HG02981 (cell line): ENCODE data around the gene MARCO.
"Not testable (repeated sequence)": the region's sequence is repeated elsewhere in the genome, so short reads cannot be mapped to it uniquely, and the experiment has no call there.

ENCODE experiments used
- ATAC-seq: cut with Tn5 transposase; IDR thresholded peaks from one replicate; pipeline ENCODE4 v1.9.1; 2021; ENCODE audit warnings: mild to moderate bottlenecking, moderate library complexity; ENCODE audit not compliant: unreplicated experiment

Gene MARCO

DNA sequence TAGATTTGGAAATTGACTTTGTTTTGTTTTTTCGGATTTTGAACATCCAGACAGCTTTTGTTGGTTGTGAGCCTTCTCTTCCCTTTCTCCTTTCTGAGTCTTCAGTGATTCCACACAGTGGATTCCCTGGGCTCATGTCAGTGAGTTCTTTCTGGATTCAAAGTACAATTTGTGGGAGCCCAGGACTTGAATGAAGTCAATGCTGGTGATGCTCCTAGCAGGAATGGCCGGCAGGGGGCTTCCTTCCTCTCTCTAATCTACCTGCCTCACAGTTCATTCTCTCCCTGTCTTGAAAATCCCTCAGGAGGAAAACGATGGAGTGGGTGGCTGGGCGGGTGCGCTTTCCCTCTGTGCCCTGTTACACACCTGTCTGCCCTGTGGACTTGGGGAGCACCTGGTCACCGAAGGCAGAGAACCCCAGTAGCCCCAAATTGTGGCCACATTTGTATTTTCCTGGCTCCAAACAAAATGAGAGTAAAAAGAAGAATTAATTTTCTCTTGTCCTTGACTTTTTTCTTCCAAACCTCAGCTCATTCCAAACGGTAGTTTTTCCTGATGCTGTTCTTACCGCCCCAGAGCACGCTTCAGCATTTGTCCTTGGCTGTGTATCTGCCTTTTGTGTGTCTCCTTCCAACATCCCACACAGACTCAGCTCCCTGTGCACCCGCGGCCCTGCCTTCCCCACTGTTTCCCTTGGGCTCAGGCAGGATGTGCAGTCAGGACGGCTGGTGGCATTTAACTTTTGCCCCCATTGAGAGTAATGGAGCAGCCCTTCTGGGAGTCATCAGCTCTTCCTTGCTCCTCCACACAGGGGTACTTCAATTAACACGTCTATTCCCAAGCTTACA, 86.6 kb downstream of the MARCO start:
- no peak for ATAC-seq

- no peak for ATAC-seq
Measured at GRCh38 chr2:119029297-119029696, 87.3 kb downstream of the MARCO start.

- ATAC-seq: not testable (repeated sequence)
Measured at GRCh38 chr2:119037922-119038321, 95.9 kb downstream of the MARCO start.

DNA sequence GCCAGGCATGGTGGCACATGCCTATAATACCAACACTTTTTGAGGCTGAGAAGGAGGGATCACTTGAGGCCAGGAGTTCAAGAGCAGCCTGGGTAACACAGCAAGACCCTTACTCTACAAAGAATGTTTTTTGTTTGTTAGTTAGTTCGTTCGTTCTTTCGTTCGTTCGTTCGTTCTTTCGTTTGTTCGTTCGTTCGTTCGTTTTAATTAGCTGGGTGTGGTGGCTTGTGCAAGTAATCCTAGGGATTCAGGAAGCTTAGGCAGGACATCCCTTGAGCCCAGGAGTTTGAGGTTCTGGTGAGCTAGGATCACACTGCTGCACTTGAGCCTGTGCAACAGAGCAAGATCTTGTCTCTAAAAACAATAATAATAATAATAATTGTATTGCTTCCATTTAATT, 98.7 kb downstream of the MARCO start:
- no peak for ATAC-seq
